HepG2 (cell line): ENCODE data around the gene GPR137. TPM values are rescaled to one million over a fixed set of nuclear protein-coding genes. Genes with fewer than 3 reads are reported as not detected.

ENCODE experiments used
- CENPX ChIP-seq: sonication (generic); formaldehyde crosslinking; IDR thresholded peaks from 2 replicates; pipeline ENCODE4 v1.9.0; 2021; ENCODE audit warnings: mild to moderate bottlenecking, missing genetic modification reagents, moderate library complexity
- CERS6 ChIP-seq: sonication (generic); formaldehyde crosslinking; IDR thresholded peaks from 2 replicates; pipeline ENCODE4 v1.5.0; 2020; ENCODE audit warnings: missing genetic modification reagents
- KDM4B ChIP-seq: sonication (generic); formaldehyde crosslinking; IDR thresholded peaks from 2 replicates; pipeline ENCODE4 v1.4.0; 2020; ENCODE audit warnings: missing genetic modification reagents
- SOX5 ChIP-seq: IDR thresholded peaks from 2 replicates; pipeline ENCODE4 v1.6.1; 2016; ENCODE audit warnings: borderline replicate concordance
- ZBTB10 ChIP-seq: sonication (generic); formaldehyde crosslinking; IDR thresholded peaks from 2 replicates; pipeline ENCODE4 v1.4.0; 2020; ENCODE audit warnings: missing genetic modification reagents, borderline replicate concordance
- ZBTB2 ChIP-seq: sonication (generic); formaldehyde crosslinking; IDR thresholded peaks from 2 replicates; pipeline ENCODE4 v1.8.0; 2022; ENCODE audit warnings: low read depth, missing genetic modification reagents
- ZBTB42 ChIP-seq: sonication (generic); formaldehyde crosslinking; IDR thresholded peaks from 2 replicates; pipeline ENCODE4 v1.5.0; 2020; ENCODE audit warnings: mild to moderate bottlenecking, missing genetic modification reagents
- ZBTB44 ChIP-seq: sonication (generic); formaldehyde crosslinking; IDR thresholded peaks from 2 replicates; pipeline ENCODE4 v1.4.0; 2020; ENCODE audit warnings: missing genetic modification reagents
- ZHX2 ChIP-seq, 2 experiments: sonication (generic) in 1 of 2; formaldehyde crosslinking in 1 of 2; IDR thresholded peaks; 2 replicates each; pipeline versions ENCODE4 v1.6.1 to v1.9.0; 2014 to 2022; ENCODE audit warnings: antibody characterized with exemption in 1 of 2, borderline replicate concordance in 1 of 2, inconsistent platforms in 1 of 2, low read depth in 1 of 2, missing genetic modification reagents in 1 of 2
- ZKSCAN1 ChIP-seq: fragments of 150-350 bp; IDR thresholded peaks from 2 replicates; pipeline ENCODE4 v1.6.1; 2014; ENCODE audit warnings: low read length
- polyA plus RNA-seq, 8 experiments: library from polyadenylated mRNA; depleted of rRNA in 3 of 8; stranded (reverse) in 7 of 8; unstranded in 1 of 8; fragments of >200 nt; fragmentation: Illumina TruSeq in 4 of 8; extraction: Trizol in 4 of 8; gene quantifications; 2 replicates each; pipeline versions ENCODE4 v1.2.1 to v1.2.3, GENCODE V29; 2011 to 2016; ENCODE audit warnings: low read depth in 4 of 8, missing spikeins in 1 of 8, mixed read lengths in 1 of 8; ENCODE audit not compliant: insufficient read depth in 1 of 8
- total RNA-seq, 5 experiments: library from RNA; depleted of rRNA; stranded (reverse); fragments of >200 nt; fragmentation: Illumina TruSeq; extraction: Trizol; gene quantifications; 2 replicates each; pipeline ENCODE4 v1.2.3, GENCODE V29; 2016; ENCODE audit warnings: low read depth in 1 of 5

Gene GPR137
- total and polyA plus RNA-seq, 2 of the 13 experiments (the other 11 are each of a cell fraction or from before 2014, with no cell fraction given), result 8.5 to 13.2 TPM

- TF ChIP-seq ZBTB2 (CRISPR knock-in tag) (no peak), ZBTB42 (CRISPR knock-in tag) (no peak), ZHX2 (IDR thresholded peaks at IDR 0.05; ENCODE audit: low read depth) (no peak), ZHX2 (CRISPR knock-in tag; IDR thresholded peaks at IDR 0.05; ENCODE audit: borderline replicate concordance) (no peak), ZBTB44 (CRISPR knock-in tag) (no peak), ZKSCAN1 (no peak), KDM4B (CRISPR knock-in tag) (no peak), SOX5 (peak; percentile 31; the same call in 1 of the 2 replicates), ZBTB10 (CRISPR knock-in tag) (peak; percentile 34; the same call in 1 of the 2 replicates), CENPX (no peak), CERS6 (CRISPR knock-in tag) (no peak)
These were observed 21.4 kb downstream of the GPR137 start (continued) for GRCh38 chr11:64306876-64307622.
